Hypothalamus (tissue), 51 donors: ENCODE data around the gene TMEM176B.
A peak's percentile ranks its signal among the peaks of the same experiment; 100 is the strongest.
"Not testable (repeated sequence)": the region's sequence is repeated elsewhere in the genome, so short reads cannot be mapped to it uniquely, and the experiment has no call there.

Experiments used
- DNase-seq, 51 donors: peaks; one replicate each; lab custom pipeline; 2025; lab: John Stamatoyannopoulos, UW

Gene TMEM176B

DNA sequence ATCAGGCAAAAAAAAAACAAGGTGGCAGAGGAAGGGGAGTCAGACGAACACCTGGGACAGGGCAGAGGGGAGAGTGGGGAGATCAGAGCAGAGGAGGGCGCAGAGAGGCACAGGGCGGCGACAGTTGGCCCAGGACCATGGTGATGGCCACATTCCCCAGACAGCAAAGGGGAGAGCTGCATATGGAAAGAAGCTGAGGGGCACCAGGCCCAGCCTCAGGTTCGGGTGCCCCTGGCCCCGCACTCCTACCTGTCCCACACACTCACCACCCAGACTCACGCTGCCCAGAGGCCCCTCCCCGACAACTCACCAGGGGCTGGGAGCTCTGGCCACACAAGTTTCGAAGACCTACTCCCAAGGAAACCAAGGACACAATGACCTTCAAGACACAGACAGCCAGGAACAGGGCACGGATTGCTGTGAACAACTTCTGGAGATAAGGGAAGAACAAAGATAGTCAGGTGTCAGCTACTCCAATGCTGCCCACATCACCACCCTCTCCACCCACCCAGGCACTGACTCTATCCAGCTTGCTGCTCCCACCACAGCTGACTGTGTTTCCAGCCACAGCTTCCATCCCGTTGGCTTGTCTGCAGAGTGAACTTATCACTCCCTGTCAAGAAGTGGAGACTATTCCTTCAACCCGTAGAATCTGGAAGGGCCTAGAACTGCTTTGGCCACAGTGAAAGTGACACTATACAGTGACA, 8.3 kb downstream of the TMEM176B start:
- DNase-seq = no peak

DNA sequence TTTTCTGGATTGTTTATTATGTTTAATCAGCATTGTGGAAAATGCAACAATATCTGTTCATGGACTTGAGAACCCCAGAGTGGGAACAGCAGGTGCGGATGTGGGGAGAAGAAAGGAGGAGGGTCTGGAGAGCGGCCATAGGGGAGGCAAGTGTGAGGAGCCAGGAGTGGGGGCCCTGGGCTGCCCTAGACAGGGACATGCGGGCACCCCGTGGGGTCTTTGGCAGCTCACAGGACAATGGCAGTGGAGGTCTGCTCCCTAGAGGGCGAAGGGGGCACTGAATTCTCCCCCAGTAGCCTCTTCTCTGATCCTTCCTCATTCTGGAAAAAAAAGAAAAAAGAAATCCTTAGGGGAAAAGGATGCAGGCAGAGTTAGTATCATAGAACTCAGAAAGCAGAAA, 8.9 kb downstream of the TMEM176B start:
- DNase-seq = no peak

DNA sequence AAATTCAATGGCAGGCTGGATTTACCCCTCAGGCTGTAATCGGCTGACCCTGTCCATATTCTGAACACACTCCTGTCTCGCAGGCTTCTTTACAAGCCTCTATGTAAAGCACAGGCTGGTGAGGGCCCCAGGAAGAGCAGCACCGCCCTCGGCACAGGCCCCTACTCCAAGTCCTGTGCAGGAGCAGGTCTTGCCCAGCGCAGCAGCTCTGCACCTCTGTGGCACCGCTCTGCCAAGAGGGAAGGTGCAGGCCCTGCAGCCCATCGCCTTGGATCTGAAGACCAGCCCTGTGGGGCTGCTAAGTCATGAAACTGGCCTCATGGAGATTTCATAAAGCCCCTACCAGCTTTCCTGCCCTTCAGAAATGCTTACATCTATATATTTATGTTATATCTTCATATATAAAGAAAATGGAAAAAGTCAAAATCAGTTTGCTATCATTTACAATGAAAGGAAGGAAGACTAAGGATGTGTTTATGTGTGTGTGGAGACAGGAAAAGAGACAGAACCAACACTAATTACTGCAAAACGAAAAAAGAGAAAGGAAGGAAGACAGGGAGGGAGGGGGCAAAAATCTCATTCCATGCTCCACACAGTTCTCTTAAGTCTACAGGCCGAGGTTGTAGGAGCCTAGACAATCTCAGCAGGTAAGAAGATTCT, 9.6 kb downstream of the TMEM176B start:
- DNase-seq = no peak

GRCh38 chr7:150788474-150789269, 11.5 kb downstream of the TMEM176B start:
- no peak for DNase-seq

- DNase-seq = peak in 2 of 51 donors; percentile 18 to 35
Measured at GRCh38 chr7:150787321-150788281, 12.6 kb downstream of the TMEM176B start.

GRCh38 chr7:150784954-150785353, 15.2 kb downstream of the TMEM176B start:
- DNase-seq = no peak

DNA sequence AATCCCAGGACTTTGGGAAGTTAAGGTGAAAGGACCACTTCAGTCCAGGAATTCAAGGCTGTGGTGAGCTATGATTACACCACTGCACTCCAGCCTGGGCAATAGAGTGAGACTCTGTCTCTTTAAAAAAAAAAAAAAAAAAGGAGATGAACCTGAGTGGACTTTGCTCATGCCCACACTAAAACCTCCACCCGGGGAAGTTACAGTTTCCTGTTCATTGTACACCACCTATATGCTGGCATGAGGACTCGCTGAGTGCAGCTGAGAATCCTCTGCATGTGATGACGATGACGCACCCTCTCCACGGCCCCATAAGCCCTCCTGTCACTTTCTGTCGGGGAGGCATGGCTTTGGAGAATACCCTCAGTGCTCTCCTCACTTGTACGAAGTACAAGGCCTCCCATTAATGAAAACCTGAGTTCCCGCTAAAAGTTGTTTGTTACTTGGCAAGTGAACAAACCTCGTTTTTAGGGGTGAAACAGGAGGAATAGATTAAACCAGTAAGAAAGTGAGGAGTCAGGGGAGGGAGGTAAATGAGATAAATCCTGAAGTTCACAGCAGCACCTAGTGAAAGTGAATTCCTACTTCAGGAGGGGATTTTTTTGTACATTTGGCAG, 15.9 kb downstream of the TMEM176B start:
- DNase-seq = no peak

GRCh38 chr7:150781961-150782360, 18.2 kb downstream of the TMEM176B start:
- DNase-seq = no peak

GRCh38 chr7:150781103-150781502, 19.1 kb downstream of the TMEM176B start:
- no peak for DNase-seq

- DNase-seq = no peak
Measured at GRCh38 chr7:150780292-150780691, 19.9 kb downstream of the TMEM176B start.

DNA sequence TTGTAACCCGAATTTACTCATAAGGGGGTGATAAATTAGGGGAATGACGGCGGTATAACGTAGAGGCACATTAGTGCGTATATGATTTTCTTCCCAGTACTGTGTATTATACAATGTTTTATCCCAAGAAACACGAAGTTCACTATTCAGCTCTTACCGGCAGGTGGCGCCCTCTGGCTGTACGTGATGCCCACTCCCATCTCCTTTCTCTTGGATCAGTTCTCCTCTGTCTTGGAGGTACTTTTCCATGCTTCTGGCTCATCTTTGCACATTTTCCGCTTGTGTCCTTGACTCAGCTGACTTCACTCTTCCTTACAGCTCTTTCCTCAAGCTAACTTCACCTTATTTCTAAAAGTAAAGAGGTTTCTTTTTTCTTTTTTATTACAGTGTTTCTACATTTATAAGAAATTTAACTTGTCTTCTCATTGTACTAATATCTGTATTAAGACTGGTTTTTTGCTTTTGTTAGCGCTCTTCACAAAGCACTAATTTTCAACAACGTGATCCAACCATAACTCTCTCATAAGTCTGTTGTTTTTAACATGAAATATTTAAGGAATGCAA, 21.3 kb downstream of the TMEM176B start:
- DNase-seq = peak in 41 of 51 donors; percentile 15 to 89 (median 64)

GRCh38 chr7:150778014-150778737, 22.0 kb downstream of the TMEM176B start:
- DNase-seq = no peak

DNA sequence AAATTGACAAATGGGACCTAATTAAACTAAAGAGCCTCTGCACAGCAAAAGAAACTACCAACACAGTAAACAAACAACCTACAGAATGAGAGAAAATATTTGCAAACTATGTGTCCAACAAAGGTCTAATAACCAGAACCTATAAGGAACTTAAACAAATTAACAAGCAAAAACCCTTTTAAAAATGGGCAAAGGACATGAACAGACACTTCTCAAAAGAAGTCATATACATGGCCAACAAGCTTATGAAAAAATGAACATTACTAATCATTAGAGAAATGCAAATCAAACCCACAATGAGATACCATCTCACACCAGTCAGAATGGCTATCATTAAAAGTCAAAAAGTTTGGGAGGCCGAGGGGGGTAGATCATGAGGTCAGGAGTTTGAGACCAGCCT, 26.0 kb downstream of the TMEM176B start:
- not testable (repeated sequence) for DNase-seq

DNA sequence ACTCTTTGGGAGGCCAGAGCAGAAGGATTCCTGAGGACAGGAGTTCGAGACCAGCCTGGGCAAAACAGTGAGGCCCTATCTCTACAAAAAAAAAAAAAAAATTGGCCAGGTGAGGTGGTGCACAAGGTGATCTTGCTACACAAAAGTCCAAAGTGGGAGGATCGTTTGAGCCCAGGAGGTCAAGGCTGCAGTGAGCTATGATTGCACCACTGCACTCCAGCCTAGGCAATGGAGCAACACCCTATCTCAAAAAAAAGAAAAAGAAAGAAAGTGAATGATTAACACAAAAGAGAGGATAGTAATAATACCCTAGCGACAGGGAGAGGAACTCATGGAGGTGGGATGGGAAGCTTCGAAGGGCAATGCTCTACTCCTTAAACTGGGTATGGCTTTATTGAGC, 30.4 kb downstream of the TMEM176B start:
- DNase-seq = no peak

DNA sequence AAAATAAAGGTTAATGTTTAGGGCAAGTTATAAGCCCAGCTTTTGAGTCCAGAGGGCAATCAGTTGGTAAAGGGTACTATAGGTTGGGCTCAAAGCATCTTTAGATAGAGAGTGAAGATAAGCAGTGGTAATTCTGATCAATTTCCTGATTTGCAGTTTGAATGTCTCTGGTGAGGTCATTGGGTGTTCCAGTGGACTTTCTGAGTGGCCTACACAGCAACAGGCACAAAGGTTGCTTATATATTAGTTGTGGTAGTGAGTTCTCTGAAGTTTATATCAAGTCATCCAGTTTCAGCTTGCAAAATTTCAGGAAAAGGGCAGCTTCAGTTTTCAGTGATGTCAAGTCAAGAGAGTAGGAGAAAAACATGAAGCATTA, 33.8 kb downstream of the TMEM176B start:
- no peak for DNase-seq

GRCh38 chr7:150759479-150759878, 40.7 kb downstream of the TMEM176B start:
- DNase-seq = no peak

GRCh38 chr7:150756858-150757257, 43.3 kb downstream of the TMEM176B start:
- peak in 1 of 51 donors; percentile 12 for DNase-seq

- DNase-seq = no peak
Measured at GRCh38 chr7:150756166-150756565, 44.0 kb downstream of the TMEM176B start.
